ENCODE measurements around the gene LRSAM1. TPM values are rescaled to one million over a fixed set of nuclear protein-coding genes. Genes with fewer than 3 reads are reported as not detected.
A peak's percentile ranks its signal among the peaks of the same experiment; 100 is the strongest.

The LRSAM1 gene
- total RNA-seq, 1 donor from 2014 or later: 24.6 TPM

- no peak overlapping the region for H3K4me3 Mint-ChIP-seq
- no peaks in the 10 kb centered on the region for H3K9me3 Mint-ChIP-seq
- H3K4me1 Mint-ChIP-seq: peaks cover 2% of the 10 kb centered on the region
- peaks cover 25% of the 10 kb centered on the region for H3K36me3 Mint-ChIP-seq (ENCODE audit: low read depth)
- H3K27ac Mint-ChIP-seq: no peak overlapping the region
- intact Hi-C loops (cut with micrococcal nuclease): no loop called here
- DNase-seq: no peak
- no peaks in the 10 kb centered on the region for H3K27me3 Mint-ChIP-seq
These were observed 63.2 kb downstream of the LRSAM1 start for GRCh38 chr9:127514468-127514867.

- no peak for DNase-seq
- intact Hi-C loops (cut with micrococcal nuclease): no loop called here
- no peak overlapping the region for H3K27ac Mint-ChIP-seq
- H3K4me3 Mint-ChIP-seq: no peak overlapping the region
- no peaks in the 10 kb centered on the region for H3K27me3 Mint-ChIP-seq
- H3K4me1 Mint-ChIP-seq: peaks cover 4% of the 10 kb centered on the region
- no peaks in the 10 kb centered on the region for H3K9me3 Mint-ChIP-seq
- H3K36me3 Mint-ChIP-seq (ENCODE audit: low read depth): peaks cover 33% of the 10 kb centered on the region
These were observed 65.7 kb downstream of the LRSAM1 start for GRCh38 chr9:127516835-127517607.

GRCh38 chr9:127517620-127518019 lies 66.3 kb downstream of the LRSAM1 start:
- Mint-ChIP-seq H3K4me1 (peaks cover 5% of the 10 kb centered on the region), H3K9me3 (peaks cover under 1% of the 10 kb centered on the region), H3K4me3 (no peak overlapping the region), H3K36me3 (ENCODE audit: low read depth) (peaks cover 36% of the 10 kb centered on the region), H3K27ac (no peak overlapping the region), H3K27me3 (no peaks in the 10 kb centered on the region)
- intact Hi-C loops (cut with micrococcal nuclease): no loop called here
- no peak for DNase-seq

GRCh38 chr9:127518091-127518856 lies 67.0 kb downstream of the LRSAM1 start:
- Mint-ChIP-seq H3K36me3 (ENCODE audit: low read depth) (peaks cover 35% of the 10 kb centered on the region), H3K27ac (no peak overlapping the region), H3K9me3 (peaks cover 3% of the 10 kb centered on the region), H3K27me3 (no peaks in the 10 kb centered on the region), H3K4me1 (peaks cover 8% of the 10 kb centered on the region), H3K4me3 (no peak overlapping the region)
- no peak for DNase-seq
- intact Hi-C loops (cut with micrococcal nuclease): no loop called here

GRCh38 chr9:127519301-127520166 lies 68.2 kb downstream of the LRSAM1 start:
- peak; percentile 73 for DNase-seq
- Mint-ChIP-seq H3K27me3 (no peaks in the 10 kb centered on the region), H3K27ac (peak overlapping the region; percentile 58), H3K4me1 (peaks cover 8% of the 10 kb centered on the region), H3K36me3 (ENCODE audit: low read depth) (peaks cover 48% of the 10 kb centered on the region), H3K9me3 (peaks cover 3% of the 10 kb centered on the region), H3K4me3 (no peak overlapping the region)
- intact Hi-C loops (cut with micrococcal nuclease): no loop called here

GRCh38 chr9:127520941-127521918 lies 69.9 kb downstream of the LRSAM1 start:
- Mint-ChIP-seq H3K27me3 (no peaks in the 10 kb centered on the region), H3K27ac (no peak overlapping the region), H3K9me3 (peaks cover 10% of the 10 kb centered on the region), H3K4me1 (peaks cover 8% of the 10 kb centered on the region), H3K36me3 (ENCODE audit: low read depth) (peaks cover 57% of the 10 kb centered on the region), H3K4me3 (no peak overlapping the region)
- no peak for DNase-seq
- intact Hi-C loops (cut with micrococcal nuclease): no loop called here

GRCh38 chr9:127521919-127522304 lies 70.6 kb downstream of the LRSAM1 start:
- intact Hi-C loops (cut with micrococcal nuclease): no loop called here
- H3K4me3 Mint-ChIP-seq: no peak overlapping the region
- H3K4me1 Mint-ChIP-seq: peaks cover 11% of the 10 kb centered on the region
- peaks cover 14% of the 10 kb centered on the region for H3K9me3 Mint-ChIP-seq
- peaks cover 59% of the 10 kb centered on the region for H3K36me3 Mint-ChIP-seq (ENCODE audit: low read depth)
- no peaks in the 10 kb centered on the region for H3K27me3 Mint-ChIP-seq
- H3K27ac Mint-ChIP-seq: no peak overlapping the region
- no peak for DNase-seq

GRCh38 chr9:127522727-127523126 lies 71.4 kb downstream of the LRSAM1 start:
- Mint-ChIP-seq H3K27me3 (no peaks in the 10 kb centered on the region), H3K9me3 (peaks cover 14% of the 10 kb centered on the region), H3K4me3 (no peak overlapping the region), H3K27ac (no peak overlapping the region), H3K4me1 (peaks cover 11% of the 10 kb centered on the region), H3K36me3 (ENCODE audit: low read depth) (peaks cover 56% of the 10 kb centered on the region)
- no peak for DNase-seq
- intact Hi-C loops (cut with micrococcal nuclease): no loop called here

- peak; percentile 68 for DNase-seq
- Mint-ChIP-seq H3K9me3 (peaks cover 14% of the 10 kb centered on the region), H3K36me3 (ENCODE audit: low read depth) (peaks cover 56% of the 10 kb centered on the region), H3K4me1 (peaks cover 12% of the 10 kb centered on the region), H3K4me3 (no peak overlapping the region), H3K27me3 (no peaks in the 10 kb centered on the region), H3K27ac (no peak overlapping the region)
- intact Hi-C loops (cut with micrococcal nuclease): no loop called here
These were observed 72.1 kb downstream of the LRSAM1 start for GRCh38 chr9:127523312-127523851.

GRCh38 chr9:127524373-127524772 lies 73.1 kb downstream of the LRSAM1 start:
- H3K4me1 Mint-ChIP-seq: peaks cover 14% of the 10 kb centered on the region
- H3K9me3 Mint-ChIP-seq: peaks cover 14% of the 10 kb centered on the region
- no peak overlapping the region for H3K27ac Mint-ChIP-seq
- no peak for DNase-seq
- no peak overlapping the region for H3K4me3 Mint-ChIP-seq
- H3K27me3 Mint-ChIP-seq: no peaks in the 10 kb centered on the region
- H3K36me3 Mint-ChIP-seq (ENCODE audit: low read depth): peaks cover 56% of the 10 kb centered on the region
- intact Hi-C loops (cut with micrococcal nuclease): no loop called here

- peaks cover 16% of the 10 kb centered on the region for H3K4me1 Mint-ChIP-seq
- peaks cover 14% of the 10 kb centered on the region for H3K9me3 Mint-ChIP-seq
- H3K4me3 Mint-ChIP-seq: no peak overlapping the region
- no peaks in the 10 kb centered on the region for H3K27me3 Mint-ChIP-seq
- DNase-seq: peak; percentile 70
- intact Hi-C loops (cut with micrococcal nuclease): loop anchor here (1.0 kb wide), 1 partner anchor 61 kb away; no protein-coding TSS in a partner anchor
- no peak overlapping the region for H3K27ac Mint-ChIP-seq
- peaks cover 57% of the 10 kb centered on the region for H3K36me3 Mint-ChIP-seq (ENCODE audit: low read depth)
These were observed 74.3 kb downstream of the LRSAM1 start for GRCh38 chr9:127525401-127526188.
